GM12892 (cell line): ENCODE measurements around the gene DTX2.
"Not testable (repeated sequence)": the region's sequence is repeated elsewhere in the genome, so short reads cannot be mapped to it uniquely, and the experiment has no call there.

Source experiments
- POLR2A ChIP-seq: IDR thresholded peaks from 2 replicates; pipeline ENCODE4 v1.6.1; 2011; ENCODE audit warnings: low read depth, low read length, control low read depth
- POLR2AphosphoS5 ChIP-seq: IDR thresholded peaks from 2 replicates; pipeline ENCODE4 v1.6.1; 2011; ENCODE audit warnings: low read depth, low read length, control low read depth
- TAF1 ChIP-seq: IDR thresholded peaks from 2 replicates; pipeline ENCODE4 v1.6.1; 2011; ENCODE audit warnings: low read depth, mild to moderate bottlenecking, control low read depth, low read length, borderline replicate concordance

DNA sequence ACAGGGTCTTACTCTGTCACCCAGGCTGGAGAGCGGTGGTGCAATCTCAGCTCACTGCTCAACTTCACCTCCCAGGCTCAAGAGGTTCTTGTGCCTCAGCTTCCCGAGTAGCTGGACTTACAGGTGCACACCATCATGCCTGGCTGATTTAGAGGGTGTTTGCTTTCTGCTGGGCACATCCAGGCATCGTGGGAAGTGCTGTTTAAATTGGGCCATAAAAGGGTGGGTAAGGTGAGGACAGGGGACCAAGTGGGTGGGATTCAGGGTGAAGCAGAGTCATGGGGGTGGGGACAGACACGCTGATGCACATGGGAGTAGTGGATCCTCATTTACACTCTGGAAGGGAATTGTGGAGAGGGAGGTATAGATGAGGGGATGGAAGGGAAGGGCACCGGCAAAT lies 3.5 kb downstream of the DTX2 start:
- TF ChIP-seq TAF1, POLR2A, POLR2AphosphoS5: not testable (repeated sequence)
